Hepatocyte (in vitro differentiated cells): ENCODE data around the gene SUMO3. TPM values are rescaled to one million over a fixed set of nuclear protein-coding genes. Genes with fewer than 3 reads are reported as not detected.
A peak's percentile ranks its signal among the peaks of the same experiment; 100 is the strongest.

ENCODE experiments used
- DNase-seq: peaks from one replicate; pipeline ENCODE4 v3.0.0-alpha.2; 2016; ENCODE audit warnings: low spot score
- H2AFZ ChIP-seq: fragments of 200-600 bp; sonication (generic); 2 replicates; pipeline ENCODE4 v1.6.0; 2016; ENCODE audit warnings: antibody characterized with exemption, mild to moderate bottlenecking
- H3K27ac ChIP-seq: fragments of 200-600 bp; sonication (generic); 2 replicates; pipeline ENCODE4 v1.5.1; 2016; ENCODE audit warnings: mild to moderate bottlenecking
- H3K27me3 ChIP-seq: fragments of 200-600 bp; sonication (generic); 2 replicates; pipeline ENCODE4 v1.6.1; 2016
- H3K36me3 ChIP-seq: fragments of 200-600 bp; sonication (generic); replicated peaks from 2 replicates; pipeline ENCODE4 v1.5.1; 2016; ENCODE audit warnings: low read depth; ENCODE audit not compliant: insufficient read depth
- H3K4me1 ChIP-seq: fragments of 200-600 bp; sonication (generic); 2 replicates; pipeline ENCODE4 v1.5.1; 2016; ENCODE audit warnings: mild to moderate bottlenecking, moderate library complexity; ENCODE audit not compliant: insufficient read depth
- H3K4me2 ChIP-seq: fragments of 200-600 bp; sonication (generic); 2 replicates; pipeline ENCODE4 v1.6.0; 2016
- H3K4me3 ChIP-seq: fragments of 200-600 bp; sonication (generic); 2 replicates; pipeline ENCODE4 v1.5.1; 2016; ENCODE audit warnings: mild to moderate bottlenecking
- H3K79me2 ChIP-seq: fragments of 200-600 bp; sonication (generic); 2 replicates; pipeline ENCODE4 v1.6.0; 2017; ENCODE audit warnings: mild to moderate bottlenecking
- H3K9me2 ChIP-seq: fragments of 200-600 bp; sonication (generic); replicated peaks from 2 replicates; pipeline ENCODE4 v1.6.0; 2017; ENCODE audit warnings: mild to moderate bottlenecking; ENCODE audit not compliant: insufficient read depth
- H3K9me3 ChIP-seq: fragments of 200-600 bp; sonication (generic); 2 replicates; pipeline ENCODE4 v1.5.1; 2016; ENCODE audit warnings: low read depth, mild to moderate bottlenecking
- H4K20me1 ChIP-seq: fragments of 200-600 bp; sonication (generic); 2 replicates; pipeline ENCODE4 v1.6.0; 2016; ENCODE audit warnings: mild to moderate bottlenecking; ENCODE audit not compliant: insufficient read depth, poor library complexity, severe bottlenecking
- EZH2 ChIP-seq: fragments of 200-600 bp; sonication (generic); IDR thresholded peaks from 2 replicates; pipeline ENCODE4 v1.6.1; 2016; ENCODE audit warnings: antibody characterized with exemption, mild to moderate bottlenecking, borderline replicate concordance
- EZH2phosphoT487 ChIP-seq: fragments of 200-600 bp; sonication (generic); IDR thresholded peaks from one replicate; pipeline ENCODE4 v1.6.1; 2018; ENCODE audit warnings: antibody characterized with exemption, mild to moderate bottlenecking, low read depth, moderate library complexity; ENCODE audit not compliant: unreplicated experiment, severe bottlenecking
- WGBS: methylation state at CpG from one replicate; pipeline ENCODE4 v1.1.6; 2016; ENCODE audit warnings: low lambda C conversion rate; ENCODE audit errors: missing lambda C conversion rate; 5-methylcytosine and 5-hydroxymethylcytosine counted together
- polyA plus RNA-seq: library from polyadenylated mRNA; unstranded; fragments of >200 nt; fragmentation: Nextera tagmentation; extraction: Ambion mirVana; gene quantifications from 2 replicates; pipeline ENCODE4 v1.2.1, GENCODE V29; 2016
- total RNA-seq: library from RNA; depleted of rRNA; stranded (reverse); fragments of >200 nt; gene quantifications from 2 replicates; pipeline ENCODE4 v1.2.3, GENCODE V29; 2014
- TF ChIP-seq, protein P1 (sequence below): fragments of 200-600 bp; sonication (generic); IDR thresholded peaks from 2 replicates; pipeline ENCODE4 v1.5.1; 2016; ENCODE audit warnings: antibody characterized with exemption, mild to moderate bottlenecking; ENCODE audit not compliant: poor library complexity

The SUMO3 gene
- total and polyA plus RNA-seq, 2 experiments from 2014 or later: 68.5 to 97.0 TPM

DNA sequence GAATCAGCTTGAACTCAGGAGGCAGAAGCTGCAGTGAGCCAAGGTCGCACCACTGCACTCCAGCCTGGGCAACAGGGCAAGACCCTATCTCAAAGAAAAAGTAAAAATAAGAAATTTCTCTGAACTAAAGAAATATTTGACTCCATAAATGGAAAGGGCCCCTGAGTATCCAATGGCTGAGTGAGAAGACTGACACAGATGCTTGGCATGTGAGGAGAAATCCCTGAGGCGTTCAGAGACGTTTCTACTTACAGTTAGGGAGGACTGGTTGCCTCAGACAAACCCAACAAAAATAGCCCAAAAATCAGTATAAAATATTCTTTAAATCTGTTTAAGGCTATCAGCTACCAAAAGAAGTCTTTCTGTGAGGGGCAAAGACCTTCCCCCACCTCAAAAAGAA is 3.0 kb upstream of the SUMO3 start:
- 98% methylated on average over 3 of the region's 3 CpGs for WGBS
- H2AFZ ChIP-seq: no peak overlapping the region
- no peaks in the 10 kb centered on the region for H3K9me2 ChIP-seq
- no peak overlapping the region for H3K4me3 ChIP-seq
- H3K27me3 ChIP-seq: no peaks in the 10 kb centered on the region
- H3K4me1 ChIP-seq: peaks cover 8% of the 10 kb centered on the region
- H3K36me3 ChIP-seq: no peaks in the 10 kb centered on the region
- no peak overlapping the region for H3K27ac ChIP-seq
- peaks cover 16% of the 10 kb centered on the region for H3K79me2 ChIP-seq
- no peak for DNase-seq
- no peaks in the 10 kb centered on the region for H3K9me3 ChIP-seq
- no peak overlapping the region for H3K4me2 ChIP-seq
- H4K20me1 ChIP-seq: peaks cover 14% of the 10 kb centered on the region
- TF ChIP-seq EZH2 (no peak), EZH2phosphoT487 (no peak)
- TF ChIP-seq, protein P1, sequence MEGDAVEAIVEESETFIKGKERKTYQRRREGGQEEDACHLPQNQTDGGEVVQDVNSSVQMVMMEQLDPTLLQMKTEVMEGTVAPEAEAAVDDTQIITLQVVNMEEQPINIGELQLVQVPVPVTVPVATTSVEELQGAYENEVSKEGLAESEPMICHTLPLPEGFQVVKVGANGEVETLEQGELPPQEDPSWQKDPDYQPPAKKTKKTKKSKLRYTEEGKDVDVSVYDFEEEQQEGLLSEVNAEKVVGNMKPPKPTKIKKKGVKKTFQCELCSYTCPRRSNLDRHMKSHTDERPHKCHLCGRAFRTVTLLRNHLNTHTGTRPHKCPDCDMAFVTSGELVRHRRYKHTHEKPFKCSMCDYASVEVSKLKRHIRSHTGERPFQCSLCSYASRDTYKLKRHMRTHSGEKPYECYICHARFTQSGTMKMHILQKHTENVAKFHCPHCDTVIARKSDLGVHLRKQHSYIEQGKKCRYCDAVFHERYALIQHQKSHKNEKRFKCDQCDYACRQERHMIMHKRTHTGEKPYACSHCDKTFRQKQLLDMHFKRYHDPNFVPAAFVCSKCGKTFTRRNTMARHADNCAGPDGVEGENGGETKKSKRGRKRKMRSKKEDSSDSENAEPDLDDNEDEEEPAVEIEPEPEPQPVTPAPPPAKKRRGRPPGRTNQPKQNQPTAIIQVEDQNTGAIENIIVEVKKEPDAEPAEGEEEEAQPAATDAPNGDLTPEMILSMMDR: no peak

DNA sequence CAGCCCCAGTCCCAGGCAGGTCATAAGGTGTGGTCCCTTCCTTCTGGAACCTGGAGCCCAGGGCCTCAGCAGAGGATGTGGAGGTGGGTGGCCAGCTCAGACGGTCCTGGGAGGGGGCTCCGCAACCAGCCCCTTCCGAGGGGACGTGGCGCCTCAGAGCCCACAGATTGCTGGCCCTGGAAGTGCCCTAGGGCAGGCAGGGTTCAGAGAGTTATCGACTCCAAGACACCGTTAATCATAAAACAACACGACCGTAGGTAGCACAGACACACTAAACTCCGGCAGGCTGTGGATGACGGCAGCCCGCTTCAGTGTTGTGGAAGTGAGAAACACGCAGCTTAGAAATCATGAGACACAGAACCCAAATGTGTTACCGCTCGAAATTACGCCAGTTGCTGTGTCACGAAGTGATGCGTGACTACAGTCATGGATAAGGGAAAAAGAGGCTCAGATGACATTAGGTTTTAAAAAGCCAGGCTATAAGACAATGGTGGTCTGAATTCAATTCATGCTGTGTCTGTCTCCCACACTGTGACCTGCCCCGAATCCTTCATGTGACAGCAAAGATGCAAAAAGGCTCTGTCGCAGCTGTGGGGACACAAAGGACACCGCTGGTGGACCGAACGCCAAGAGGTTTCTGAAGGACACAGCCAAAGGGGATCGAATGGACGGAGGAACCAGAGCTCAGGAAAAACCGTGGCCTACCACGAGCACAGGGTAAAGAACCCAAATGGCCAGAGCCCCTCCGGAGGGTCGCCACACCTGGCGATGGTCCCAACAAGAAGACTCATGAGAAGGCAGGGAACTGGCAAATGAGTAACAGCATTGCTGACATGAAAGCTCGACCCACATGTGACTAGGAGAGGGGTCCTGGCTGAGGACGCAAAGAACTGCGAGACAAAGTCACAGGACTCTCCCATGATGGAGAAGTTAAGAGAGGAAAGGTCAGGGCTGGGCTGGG is 1.7 kb upstream of the SUMO3 start:
- Histone ChIP-seq H3K79me2 (peaks cover 28% of the 10 kb centered on the region), H2AFZ (no peak overlapping the region), H3K4me2 (no peak overlapping the region), H3K36me3 (no peaks in the 10 kb centered on the region), H4K20me1 (peaks cover 25% of the 10 kb centered on the region), H3K4me1 (peaks cover 8% of the 10 kb centered on the region), H3K4me3 (no peak overlapping the region), H3K9me2 (no peaks in the 10 kb centered on the region), H3K27me3 (no peaks in the 10 kb centered on the region), H3K9me3 (no peaks in the 10 kb centered on the region), H3K27ac (no peak overlapping the region)
- TF ChIP-seq EZH2: no peak
- TF ChIP-seq, protein P1: no peak
- no peak for TF ChIP-seq EZH2phosphoT487
- DNase-seq: no peak
- 96% methylated on average over 33 of the region's 33 CpGs for WGBS

DNA sequence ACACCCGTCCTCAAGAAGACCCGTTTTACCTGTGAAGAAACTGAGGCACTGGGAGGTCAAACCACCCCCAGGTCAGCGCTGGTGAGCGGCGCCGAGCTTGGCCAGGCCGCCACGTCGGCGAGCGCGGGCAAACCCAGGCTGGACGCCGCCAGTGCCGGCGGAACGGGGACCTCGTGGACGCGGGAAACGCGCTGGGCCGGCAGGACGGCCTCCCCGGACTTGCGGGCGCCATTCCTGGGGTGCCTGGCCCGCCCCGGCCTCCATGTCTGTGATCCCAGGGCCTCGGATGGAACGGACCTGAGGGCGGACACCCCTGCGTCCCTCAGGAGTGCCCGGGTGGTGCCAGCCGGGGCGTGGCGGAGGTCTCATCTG is 764 bp upstream of the SUMO3 start:
- peak overlapping the region; percentile 95 for H3K27ac ChIP-seq
- H3K4me2 ChIP-seq: peak overlapping the region; percentile 99
- H3K4me1 ChIP-seq: peaks cover 8% of the 10 kb centered on the region
- H3K36me3 ChIP-seq: no peaks in the 10 kb centered on the region
- H3K27me3 ChIP-seq: no peaks in the 10 kb centered on the region
- H3K9me3 ChIP-seq: no peaks in the 10 kb centered on the region
- TF ChIP-seq, protein P1: no peak
- TF ChIP-seq EZH2phosphoT487 (no peak), EZH2 (no peak)
- DNase-seq: no peak
- no peaks in the 10 kb centered on the region for H3K9me2 ChIP-seq
- peaks cover 31% of the 10 kb centered on the region for H4K20me1 ChIP-seq
- peaks cover 37% of the 10 kb centered on the region for H3K79me2 ChIP-seq
- peak overlapping the region; percentile 75 for H3K4me3 ChIP-seq
- peak overlapping the region; percentile 100 for H2AFZ ChIP-seq
- 89% methylated on average over 36 of the region's 37 CpGs for WGBS
